ENCODE measurements around the gene CISTR.

The CISTR gene

GRCh38 chr12:53738406-53739213 lies 13.2 kb downstream of the CISTR start:
- no peak for TF ChIP-seq CTCF (IDR thresholded peaks at IDR 0.05; ENCODE audit: low read length, missing control alignments)
- no peak overlapping the region for H3K4me3 ChIP-seq (replicated peaks; ENCODE audit: low read depth, low read length)
- DNase-seq (ENCODE audit: low read depth): no peak

GRCh38 chr12:53737951-53738405 lies 13.8 kb downstream of the CISTR start:
- no peak for DNase-seq (ENCODE audit: low read depth)
- TF ChIP-seq CTCF (IDR thresholded peaks at IDR 0.05; ENCODE audit: low read length, missing control alignments): no peak
- H3K4me3 ChIP-seq (replicated peaks; ENCODE audit: low read depth, low read length): no peak overlapping the region

GRCh38 chr12:53737093-53737808 lies 14.5 kb downstream of the CISTR start:
- H3K4me3 ChIP-seq (replicated peaks; ENCODE audit: low read depth, low read length): no peak overlapping the region
- no peak for DNase-seq (ENCODE audit: low read depth)
- TF ChIP-seq CTCF (IDR thresholded peaks at IDR 0.05; ENCODE audit: low read length, missing control alignments): no peak

GRCh38 chr12:53736592-53736991 lies 15.2 kb downstream of the CISTR start:
- no peak overlapping the region for H3K4me3 ChIP-seq (replicated peaks; ENCODE audit: low read depth, low read length)
- no peak for TF ChIP-seq CTCF (IDR thresholded peaks at IDR 0.05; ENCODE audit: low read length, missing control alignments)
- no peak for DNase-seq (ENCODE audit: low read depth)

GRCh38 chr12:53735556-53735955 lies 16.2 kb downstream of the CISTR start:
- no peak overlapping the region for H3K4me3 ChIP-seq (replicated peaks; ENCODE audit: low read depth, low read length)
- no peak for TF ChIP-seq CTCF (IDR thresholded peaks at IDR 0.05; ENCODE audit: low read length, missing control alignments)
- no peak for DNase-seq (ENCODE audit: low read depth)

- no peak for TF ChIP-seq CTCF (IDR thresholded peaks at IDR 0.05; ENCODE audit: low read length, missing control alignments)
- no peak overlapping the region for H3K4me3 ChIP-seq (replicated peaks; ENCODE audit: low read depth, low read length)
- no peak for DNase-seq (ENCODE audit: low read depth)
These were observed 17.4 kb downstream of the CISTR start for GRCh38 chr12:53734425-53734824.
